NCI-H2029 treated with DMSO at 0.1 percent for 48 hours (cell line): ENCODE measurements around the gene MIGA1.
A peak's percentile ranks its signal among the peaks of the same experiment; 100 is the strongest.
"Not testable (repeated sequence)": the region's sequence is repeated elsewhere in the genome, so short reads cannot be mapped to it uniquely, and the experiment has no call there.

Experiments
- DNase-seq: peaks from one replicate; lab custom pipeline; 2025; lab: John Stamatoyannopoulos, UW

Gene MIGA1, protein sequence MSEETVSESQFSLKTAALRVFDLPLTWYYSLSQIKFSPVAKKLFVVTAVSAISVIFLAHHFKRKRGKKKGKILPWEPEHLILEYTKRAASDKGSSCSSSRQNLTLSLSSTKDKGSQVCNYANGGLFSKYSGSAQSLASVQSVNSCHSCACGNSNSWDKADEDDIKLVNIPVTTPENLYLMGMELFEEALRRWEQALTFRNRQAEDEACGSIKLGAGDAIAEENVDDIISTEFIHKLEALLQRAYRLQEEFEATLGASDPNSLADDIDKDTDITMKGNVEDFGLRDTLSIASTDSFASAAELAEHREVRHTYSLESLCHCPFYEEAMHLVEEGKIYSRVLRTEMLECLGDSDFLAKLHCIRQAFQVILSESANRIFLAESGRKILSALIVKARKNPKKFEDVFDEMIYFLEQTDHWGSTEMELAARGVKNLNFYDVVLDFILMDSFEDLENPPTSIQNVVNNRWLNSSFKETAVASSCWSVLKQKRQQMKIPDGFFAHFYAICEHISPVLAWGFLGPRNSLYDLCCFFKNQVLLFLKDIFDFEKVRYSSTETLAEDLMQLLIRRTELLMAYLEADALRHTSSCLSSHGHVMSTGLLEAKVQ

DNA sequence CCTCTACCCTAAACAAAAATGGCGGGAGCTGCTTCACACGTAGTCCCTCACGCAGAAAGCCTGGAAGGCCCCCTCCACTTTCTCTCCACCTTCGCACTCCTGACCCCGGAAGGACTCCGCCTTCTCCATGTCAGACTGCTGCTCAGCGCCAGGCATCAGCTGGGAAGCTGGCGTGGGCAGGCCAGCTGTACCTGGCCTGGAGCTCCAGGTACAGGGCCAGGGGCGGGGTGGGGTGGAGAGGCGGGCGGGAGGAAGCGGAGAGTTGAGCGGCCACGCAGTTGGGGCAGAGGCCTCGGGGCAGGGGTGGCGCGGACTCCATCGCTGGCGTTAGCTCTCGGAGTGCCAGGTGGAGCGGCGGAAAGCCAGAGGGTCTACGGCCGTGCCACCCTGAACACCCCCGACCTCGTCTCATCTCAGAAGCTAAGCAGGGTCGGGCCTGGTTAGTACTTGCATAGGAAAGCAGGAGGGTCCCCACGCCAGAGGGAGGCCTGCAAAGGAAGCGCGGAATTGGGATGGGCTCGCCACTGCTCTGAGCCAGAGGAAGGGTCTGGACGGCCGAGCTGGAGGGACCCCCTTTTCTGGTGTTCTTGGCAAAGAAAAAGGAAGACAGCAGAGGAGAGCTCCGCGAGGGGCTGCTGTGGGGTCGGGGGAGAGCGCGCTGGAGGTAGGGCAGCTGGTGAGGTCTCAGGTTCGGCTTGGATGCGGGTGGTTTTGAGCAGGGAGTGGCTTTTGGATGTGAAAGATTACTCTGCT is at the start of gene MIGA1:
MIGA1 (plus strand) TSS at position 121 of the 753 bp plus-strand sequence. CDS start 3,604 bp downstream, outside the sequence.
- peak; percentile 86 for DNase-seq

DNA sequence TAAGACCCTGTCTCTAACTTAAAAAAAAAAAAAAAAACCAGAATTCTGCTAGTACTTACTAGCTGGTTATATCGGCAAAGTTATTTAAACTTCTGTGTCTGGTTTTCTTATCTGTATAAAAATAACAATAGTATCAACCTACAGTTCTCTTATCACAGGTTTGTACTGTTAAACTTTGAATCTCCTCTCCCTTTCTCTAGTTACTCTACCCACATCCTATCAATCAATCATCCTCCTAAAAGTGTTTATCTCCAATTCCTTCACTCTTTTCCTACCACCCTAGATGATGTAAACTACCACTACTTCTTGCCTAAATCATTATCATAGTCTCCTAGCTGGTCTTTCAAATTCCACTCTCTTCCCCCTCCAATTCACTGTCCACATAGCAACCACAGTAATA is 47.4 kb upstream of the MIGA1 start:
- DNase-seq = no peak

DNA sequence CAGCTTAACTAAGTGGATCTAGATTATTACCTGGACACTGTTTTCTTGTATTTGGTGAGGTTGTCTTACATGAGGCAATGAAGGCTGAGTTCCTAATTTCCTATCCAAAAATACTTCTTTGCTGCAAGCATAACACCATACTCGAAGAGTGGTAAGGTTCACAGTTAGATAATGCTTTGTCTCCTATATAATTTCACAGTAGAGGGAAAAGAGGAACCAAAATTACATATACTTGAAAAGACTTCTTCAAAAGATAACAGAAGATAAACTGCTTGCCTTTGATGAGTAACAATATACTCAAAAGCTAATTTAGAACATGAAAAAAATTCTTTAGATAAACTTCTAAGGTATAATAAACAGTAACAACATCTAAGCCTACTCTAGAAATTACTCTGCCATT is 40.2 kb upstream of the MIGA1 start:
- DNase-seq = no peak

DNA sequence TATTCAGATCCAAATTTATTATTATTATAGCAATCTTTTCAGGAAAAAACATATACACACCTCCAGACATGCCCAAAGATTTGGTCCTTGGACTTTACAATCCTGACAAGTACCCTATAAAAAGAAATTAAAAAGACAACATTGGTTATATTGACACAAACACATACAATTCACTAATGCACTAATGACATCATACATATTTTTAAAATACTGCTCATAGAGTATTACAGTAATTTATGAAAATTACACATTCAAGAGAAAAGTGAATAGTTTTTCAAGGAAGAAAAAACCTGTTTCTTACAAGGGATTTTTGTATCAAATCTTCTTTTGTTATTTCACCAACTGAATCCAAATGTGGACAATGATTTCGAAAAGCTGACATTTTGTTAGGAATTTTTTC is 38.1 kb upstream of the MIGA1 start:
- DNase-seq = no peak

DNA sequence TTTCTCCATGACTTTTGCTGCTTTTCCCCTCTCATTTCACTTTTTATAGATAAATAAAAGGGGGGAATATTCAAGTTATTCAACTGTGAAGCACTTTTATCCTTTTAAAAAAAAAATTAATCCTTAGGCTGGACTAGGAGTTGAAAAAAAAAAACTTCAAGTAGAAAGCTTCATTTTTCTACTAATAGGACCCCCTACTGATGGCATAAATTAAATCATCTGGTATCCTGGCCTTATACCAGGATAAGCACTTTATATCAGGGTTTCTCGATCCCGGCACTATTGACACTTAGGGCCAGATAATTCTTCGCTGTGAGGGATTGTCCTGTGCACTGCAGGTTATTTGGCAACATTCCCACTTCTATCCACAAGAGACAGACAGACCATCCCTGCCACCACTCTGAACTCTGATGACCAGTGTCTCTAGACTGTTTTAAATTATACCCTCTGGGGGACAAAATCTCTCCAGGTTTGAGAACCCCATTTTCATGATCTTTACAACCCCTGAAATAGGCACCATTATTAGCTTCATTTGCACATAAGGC is 37.4 kb upstream of the MIGA1 start:
- DNase-seq = no peak

DNA sequence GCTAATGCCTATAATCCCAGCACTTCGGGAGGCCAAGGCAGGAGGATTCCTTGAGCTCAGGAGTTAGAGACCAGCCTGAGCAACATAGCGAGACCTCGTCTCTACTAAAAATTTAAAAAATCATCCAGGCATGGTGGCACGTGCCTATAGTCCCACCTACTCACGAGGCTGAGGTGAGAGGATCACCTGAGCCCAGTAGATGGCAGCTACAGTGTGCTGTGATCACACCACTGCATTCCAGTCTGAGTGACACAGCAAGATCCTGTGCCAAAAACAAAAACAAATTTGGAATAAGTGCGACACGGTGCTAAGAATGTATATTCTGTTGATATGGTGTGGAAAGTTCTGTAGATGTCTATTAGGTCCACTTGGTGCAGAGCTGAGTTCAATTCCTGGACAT is 34.9 kb upstream of the MIGA1 start:
- no peak for DNase-seq

DNA sequence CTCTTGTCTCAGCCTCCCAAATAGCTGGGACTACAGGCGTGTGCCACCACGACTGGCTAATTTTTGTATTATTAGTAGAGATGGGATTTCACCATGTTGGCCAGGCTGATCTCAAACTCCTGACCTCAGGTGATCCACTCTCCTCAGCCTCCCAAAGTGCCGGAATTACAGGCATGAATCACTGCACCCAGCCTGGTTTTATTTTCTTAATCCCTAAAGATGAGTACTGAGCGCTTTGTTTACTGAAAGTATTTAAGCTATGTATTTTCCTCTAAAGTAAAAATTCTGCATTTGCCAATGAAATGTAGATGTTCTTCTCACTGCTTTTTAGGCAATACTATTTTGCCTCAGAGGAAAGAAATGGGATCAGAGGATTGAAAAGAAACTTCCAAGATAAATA is 30.0 kb upstream of the MIGA1 start:
- DNase-seq = not testable (repeated sequence)

DNA sequence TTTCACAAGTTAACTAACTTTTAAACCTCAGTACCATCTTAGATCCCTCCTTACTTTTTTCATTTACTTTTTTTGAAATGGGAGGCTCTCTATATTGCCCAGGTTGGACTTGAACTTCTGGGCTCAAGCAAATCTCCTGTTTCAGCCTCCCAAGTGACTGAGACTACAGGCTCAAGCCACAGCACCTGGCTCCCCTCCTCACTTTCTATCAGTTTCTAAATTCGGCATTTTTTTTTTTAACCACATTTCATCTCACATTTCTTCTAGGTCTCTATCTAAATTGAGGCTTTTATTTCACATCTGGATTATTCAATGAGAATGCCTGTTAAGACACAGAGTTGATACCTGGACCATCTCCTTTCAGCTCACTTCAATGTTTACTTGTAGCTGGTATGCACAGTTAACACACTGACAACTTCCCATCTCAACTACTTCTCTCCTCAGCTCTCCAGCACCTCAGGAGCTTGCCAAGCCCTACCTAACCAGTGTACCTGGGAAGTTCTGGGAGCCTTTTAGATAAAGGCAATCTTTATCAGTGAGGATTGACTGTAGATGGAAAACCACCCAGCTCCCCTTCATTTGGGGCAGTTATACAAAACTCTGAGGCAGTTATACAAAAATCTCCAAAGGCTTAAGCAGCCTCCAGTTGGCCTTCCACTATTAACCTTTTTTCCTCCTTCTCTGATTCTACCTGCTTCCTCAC is 23.2 kb upstream of the MIGA1 start:
- DNase-seq = no peak

DNA sequence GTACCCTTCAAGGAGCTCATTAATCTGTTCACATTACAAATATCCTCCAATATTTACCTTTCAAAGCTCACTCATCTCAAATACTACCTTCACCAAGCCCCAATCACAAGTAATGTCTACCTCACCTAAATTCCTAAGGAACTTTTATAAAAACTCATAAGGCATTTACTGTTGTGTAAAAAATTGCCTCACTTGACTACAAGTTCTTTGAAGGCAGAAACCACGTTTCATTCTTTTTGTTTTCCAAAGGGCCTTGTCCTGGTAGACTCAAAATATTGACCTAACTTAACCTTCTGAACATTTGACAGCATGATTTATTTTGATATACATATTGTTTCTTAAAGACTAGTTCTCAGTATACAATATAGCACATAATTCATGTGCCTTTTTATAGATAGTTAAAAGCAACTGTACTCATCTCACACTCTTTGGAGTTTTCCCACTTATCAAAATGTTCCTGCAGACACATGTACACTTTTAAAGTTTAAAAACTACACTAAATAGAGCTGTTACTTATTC is 22.3 kb upstream of the MIGA1 start:
- DNase-seq = no peak

DNA sequence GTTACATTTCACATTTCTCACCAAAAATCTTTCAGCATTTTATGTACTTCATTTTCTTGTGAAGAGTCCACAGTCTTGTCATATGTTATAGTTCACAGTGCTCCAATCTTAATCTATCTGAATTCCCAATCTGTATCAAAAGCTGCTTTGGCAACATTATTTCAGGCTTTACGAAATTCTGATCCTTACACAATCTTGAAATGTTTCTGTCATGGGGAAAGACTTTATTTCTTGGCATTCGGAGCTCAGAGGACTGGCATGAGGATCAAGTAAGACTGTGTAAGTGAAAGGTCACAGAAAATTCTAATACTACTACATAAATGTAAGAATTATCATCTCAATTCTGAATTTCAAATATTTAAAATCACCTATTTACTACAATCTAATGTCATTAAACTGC is 21.8 kb upstream of the MIGA1 start:
- DNase-seq = no peak

DNA sequence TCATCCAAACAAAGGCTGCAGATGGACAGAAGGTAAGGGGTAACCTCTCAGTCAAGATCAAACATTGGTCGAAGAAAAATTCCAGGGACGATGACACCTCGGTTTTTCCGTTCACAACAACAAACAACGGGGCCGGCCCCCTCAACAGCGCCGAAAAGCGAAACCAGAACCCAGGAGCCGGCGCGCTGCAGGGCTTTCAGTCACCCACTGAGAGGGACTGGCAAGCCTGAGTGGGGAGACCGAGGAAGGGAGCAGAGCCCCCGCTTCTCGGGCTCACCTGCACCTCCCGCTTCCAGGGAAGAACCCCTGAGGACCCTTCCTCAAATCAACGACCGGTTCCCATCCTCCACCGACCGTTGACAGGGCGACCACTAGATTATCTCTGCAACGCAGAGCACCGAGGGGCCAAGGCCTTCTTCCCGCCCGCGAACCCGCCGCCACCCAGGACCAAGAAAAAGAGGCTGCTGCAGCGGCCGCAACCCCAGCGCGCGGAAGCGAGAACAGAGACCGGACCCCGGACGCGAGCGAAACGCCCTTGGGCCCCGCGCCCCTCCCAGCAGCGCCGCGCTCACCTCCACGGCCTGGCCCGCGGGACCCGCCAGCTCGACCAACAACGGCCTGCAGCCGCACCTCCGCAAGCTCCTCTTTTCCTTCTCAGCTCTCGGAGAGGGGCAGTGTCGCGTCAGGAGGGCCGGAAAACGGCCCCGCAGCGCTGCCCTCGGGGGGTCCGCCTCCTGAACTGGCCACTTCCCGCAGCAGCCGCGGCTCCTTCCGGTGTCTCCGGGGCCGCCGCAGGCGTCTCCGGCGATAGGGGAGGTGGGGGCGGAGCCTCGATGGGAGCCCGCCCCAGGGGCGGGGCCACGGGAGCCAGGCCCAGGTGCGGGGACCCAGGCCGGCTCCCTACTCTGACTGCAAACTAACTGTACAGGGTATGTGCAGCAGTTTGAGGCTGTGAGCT is 20.1 kb upstream of the MIGA1 start, which contains the start of gene USP33:
USP33 (minus strand) TSS at position 782 of the 958 bp plus-strand sequence. CDS start 18,155 bp downstream, outside the sequence.
- peak; percentile 60 for DNase-seq

DNA sequence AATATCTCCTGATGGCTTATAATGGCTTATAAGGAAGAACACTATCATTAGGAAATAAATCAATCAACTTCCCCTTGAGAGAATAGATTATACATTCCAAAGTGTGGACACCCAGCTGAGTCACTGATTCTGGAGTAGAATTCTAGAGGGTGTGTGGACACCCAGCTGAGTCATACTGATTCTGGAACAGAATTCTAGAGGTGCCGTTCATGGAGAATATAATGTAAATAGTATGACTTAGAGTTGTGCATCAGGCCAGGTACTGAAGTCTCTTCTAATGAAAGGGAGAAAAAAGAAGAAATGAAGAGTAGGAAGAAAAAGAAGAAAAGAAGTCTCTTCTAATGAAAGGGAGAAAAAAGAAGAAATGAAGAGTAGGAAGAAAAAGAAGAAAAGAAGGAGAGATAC is 17.4 kb upstream of the MIGA1 start:
- no peak for DNase-seq

DNA sequence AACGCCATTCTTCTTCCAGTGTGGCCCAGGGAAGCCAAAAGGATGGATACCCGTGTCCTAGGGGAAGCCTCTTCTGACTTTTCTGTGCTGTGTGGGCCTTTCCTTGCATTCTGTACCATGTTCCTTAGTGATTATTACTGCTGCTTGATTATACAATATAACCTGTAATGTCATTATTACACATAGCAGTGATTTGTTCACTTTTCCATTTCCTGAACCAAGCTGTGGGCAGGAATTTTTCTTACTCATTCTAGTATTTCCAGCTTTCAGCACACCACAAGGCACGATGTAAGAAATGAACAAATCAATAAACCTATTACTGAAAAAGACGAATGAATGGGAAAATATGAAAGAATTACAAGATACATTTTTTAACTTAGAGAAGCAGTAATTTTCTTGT is 11.4 kb upstream of the MIGA1 start:
- no peak for DNase-seq

DNA sequence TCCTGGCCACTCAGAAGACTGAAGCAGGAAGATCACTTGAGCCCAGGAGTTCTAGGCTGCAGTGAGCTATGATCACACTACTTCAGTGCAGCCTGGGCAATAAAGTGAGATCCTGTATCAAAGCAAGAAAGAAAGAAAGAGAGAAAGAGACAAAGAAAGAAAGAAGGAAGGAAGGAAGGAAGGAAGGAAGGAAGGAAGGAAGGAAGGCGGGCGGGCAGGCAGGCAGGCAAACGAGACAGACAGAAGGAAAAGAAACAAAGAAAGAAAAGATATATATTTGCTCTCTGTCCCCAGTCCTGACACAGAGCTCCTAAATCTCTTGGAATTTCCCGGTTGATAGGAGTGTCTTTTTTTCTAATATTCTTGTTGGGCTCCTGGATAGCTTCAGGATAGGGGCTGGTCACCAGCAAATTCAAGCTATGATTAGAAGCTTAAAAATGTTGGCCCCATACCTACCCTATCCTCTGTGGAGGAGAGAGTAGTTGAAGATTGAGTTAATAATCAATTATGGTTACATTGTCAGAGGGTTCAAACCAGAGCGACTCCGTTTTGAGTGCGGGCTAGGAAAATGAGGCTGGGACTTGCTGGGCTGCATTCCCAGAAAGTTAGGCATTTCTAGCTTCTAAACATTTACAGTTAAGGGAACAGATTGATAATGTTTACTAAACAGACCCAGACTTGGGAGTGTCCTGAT is 3.3 kb upstream of the MIGA1 start:
- no peak for DNase-seq

DNA sequence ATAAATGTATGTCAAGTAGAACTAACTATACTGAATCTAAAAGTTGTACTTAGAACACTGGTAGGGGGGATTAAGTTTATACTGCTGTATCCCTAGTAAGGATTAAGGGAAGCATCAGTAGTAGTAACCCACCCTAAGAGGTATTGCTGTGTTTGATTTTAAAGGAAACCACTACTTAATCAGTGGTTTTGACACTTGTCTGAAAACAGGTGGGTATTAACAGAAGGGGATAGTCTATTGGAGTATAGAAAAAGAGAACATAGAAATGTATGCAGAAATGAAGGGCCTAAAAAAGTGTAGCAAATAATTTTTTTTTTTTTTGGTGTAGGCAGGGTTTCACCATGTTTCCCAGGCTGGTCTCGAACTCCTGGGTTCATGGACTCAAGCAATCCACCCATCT is 2.2 kb downstream of the MIGA1 start:
- DNase-seq = no peak

DNA sequence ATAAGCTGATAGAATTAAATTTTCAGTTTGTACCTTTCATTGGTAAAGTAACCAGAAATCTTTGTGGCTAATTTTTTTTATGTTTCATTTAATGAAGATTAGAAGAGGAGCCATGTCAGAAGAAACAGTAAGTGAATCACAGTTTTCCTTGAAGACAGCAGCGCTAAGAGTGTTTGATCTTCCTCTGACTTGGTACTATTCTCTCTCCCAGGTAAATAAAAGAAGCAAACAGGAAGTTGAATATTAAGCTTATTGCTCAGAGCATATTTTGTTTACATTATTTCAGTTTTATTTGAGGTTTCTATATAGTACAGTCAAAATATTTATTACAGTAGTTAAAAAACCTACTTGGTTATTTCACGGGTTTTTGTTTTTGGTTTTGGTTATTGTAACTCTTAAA is 3.7 kb downstream of the MIGA1 start:
- no peak for DNase-seq

DNA sequence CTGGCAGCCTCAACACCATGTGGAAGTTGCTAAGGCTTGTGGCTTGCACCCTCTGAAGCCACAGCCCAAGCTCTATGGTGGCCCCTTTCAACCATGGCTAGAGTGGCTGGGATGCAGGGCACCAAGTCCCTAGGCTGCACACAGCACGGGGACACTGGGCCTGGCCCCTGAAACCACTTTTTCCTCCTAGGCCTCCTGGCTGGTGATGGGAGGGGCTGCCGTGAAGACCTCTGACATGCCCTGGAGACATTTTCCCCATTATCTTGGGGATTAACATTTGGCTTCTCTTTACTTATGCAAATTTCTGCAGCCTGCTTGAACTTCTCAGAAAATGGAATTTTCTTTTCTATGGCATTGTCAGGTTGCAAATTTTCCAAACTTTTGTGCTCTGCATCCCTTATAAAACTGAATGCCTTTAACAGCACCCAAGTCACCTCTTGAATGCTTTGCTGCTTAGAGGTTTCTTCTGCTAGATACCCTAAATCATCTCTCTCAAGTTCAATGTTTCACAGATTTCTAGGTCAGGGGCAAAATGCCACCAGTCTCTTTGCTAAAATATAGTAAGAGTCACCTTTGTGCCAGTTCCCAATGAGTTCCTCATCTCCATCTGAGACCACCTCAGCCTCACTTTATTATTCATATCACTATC is 6.8 kb downstream of the MIGA1 start:
- DNase-seq = not testable (repeated sequence)

DNA sequence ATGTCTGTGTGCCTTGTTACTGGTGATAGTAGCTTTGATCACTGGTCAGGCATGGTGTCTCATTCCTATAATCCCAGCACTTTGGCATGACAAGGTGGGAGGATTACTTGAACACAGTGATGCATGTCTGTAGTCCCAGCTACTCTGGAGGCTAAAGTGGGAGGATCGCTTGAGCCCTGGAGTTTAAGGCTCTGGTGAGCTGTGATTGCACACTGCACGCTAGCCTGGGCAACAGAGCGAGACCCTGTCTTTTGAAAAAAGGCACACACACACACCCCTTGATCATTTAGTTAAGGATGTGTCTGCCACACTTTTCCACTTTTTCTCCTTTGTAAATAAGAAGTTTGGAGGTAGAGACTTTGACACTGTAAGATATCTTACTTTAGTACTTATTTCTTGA is 15.1 kb downstream of the MIGA1 start:
- no peak for DNase-seq

DNA sequence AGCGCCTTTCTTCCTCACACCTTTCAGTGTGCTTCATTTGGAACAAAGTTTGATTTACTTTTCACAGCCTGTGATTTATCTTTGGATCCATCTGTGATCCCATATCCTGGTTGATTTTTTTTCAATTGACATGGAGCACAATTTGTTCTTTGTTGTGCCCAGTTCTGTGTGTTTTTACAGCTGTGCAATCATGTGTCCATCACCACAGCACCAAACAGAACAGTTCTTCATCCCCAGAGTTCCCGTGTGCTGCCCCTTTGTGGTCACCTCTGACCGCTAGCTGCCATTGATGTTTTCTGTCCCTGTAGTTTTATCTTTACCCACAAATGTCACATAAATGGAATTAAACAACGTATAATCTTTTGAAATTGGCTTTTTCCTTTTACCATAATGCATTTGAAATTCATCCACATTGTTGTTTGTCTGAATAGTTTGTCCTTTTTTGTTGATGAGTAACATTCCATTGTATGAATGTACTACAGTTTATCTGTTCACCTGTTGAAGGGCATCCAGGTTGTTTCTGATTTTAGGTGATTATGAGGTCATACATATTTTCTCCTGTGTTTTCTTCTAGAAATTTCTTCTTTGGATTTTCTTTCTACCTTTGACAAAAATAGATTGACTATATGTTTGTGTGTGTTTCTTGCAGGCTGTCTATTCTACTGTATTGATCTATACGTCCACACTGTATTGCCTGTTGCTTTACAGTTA is 17.4 kb downstream of the MIGA1 start:
- DNase-seq = no peak
